ENCODE results near the gene KCNH2.

KCNH2 gene

DNA sequence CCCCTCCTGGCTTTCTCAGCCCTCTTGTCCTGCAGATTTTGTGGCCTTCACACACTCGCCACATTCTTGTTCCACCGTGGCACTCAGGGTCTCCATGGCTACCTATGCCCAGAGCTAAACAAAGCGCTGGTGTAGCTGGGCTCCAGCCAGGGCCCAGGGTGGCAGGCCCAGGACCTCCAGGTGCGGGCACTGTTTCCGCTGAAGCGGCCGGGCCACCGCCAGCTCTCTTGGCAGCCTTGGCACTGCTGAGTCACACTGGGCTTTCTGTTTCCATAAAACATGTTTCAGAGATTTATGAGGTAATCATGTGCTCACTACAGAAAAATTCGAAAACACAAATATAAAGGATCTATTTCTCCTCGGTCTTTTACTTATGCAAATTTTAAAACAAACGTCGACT is 74.5 kb downstream of the KCNH2 start:
- DNase-seq, result no peak

DNA sequence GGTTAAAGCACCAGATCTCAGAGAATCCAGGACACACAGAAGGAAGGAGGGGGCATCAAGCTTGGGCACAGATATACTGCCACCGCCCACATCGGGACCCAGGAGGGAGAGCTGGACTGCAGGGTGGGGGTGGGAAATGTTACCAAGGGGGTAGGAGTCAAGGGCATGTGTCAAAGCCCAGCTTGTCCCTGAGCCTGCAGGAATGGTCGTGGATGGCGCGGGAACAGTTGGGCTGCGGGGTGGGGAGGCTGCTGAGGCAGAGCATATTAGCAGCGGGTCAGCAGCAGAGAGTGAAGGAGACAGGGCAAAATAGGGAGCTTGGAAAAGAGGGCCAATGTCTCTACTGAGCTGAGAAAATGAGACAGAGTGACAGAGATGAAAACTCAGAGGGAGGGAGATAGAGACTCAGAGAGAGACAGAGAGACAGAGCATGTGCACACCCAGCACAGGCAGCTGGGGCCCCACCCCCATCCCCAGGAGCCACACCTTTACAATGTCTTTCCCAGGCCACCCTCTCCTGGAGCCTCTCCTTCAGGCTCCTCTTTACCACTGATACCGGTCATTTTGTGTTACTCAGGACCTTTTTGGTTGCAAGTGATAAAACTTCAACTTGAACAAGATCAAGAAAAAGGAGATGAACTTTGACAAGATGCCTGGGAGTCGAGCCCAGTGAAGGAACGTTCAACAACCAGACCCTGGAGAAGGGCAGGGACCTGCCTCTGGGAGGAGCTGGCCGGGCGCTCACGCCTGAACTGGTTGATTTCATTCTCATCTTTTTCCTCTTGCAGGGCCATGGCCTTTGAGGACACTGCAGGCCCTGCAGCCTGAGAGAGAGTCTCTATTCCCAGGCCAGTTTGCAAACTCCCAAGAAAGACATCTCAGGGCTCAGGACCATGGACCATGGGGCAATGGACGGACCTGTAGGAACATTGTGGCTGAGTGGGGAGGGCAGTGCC is 75.8 kb downstream of the KCNH2 start:
- DNase-seq, result no peak

DNA sequence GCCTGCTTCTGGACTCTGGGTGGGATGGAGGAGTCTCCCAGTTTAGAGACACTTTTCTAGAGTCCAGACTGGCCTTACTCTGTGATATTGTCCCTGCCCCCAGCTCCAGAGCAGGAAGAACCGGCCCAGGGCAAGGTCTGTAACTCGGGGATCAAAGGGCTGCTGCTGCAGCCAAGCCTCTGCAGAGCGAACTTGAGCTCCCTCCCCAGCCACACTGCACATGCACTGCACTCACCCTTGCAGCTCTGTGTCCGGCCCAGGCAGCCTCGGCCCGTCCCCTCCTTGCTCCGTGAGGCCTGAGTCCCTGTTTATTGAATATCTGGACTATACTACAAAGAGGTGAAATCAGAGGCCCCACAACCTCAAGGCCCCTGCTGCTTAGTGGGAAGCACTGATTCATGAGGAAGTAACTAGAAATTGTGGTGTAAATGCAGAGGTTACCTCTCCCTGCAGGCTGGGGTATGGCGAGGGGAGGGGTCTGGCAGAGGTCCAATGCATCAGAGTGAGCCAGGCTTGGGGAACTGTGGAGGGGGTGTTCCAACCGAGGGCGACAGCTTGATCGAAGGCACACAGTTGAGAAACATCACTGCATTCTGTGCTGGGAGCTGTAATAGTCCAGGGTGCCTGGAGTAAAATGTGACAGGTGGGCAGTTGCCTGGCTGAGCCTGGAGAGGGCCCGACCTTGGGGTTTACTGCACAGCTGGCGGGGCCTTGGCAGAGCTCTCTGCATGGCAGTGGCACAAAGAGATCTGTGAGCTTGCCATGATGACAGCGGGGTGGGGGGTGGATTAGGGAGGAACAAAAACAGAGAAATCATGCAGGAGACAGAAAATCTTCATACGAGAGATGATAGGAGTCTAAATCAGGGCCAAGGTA is 76.7 kb downstream of the KCNH2 start:
- no peak for DNase-seq

DNA sequence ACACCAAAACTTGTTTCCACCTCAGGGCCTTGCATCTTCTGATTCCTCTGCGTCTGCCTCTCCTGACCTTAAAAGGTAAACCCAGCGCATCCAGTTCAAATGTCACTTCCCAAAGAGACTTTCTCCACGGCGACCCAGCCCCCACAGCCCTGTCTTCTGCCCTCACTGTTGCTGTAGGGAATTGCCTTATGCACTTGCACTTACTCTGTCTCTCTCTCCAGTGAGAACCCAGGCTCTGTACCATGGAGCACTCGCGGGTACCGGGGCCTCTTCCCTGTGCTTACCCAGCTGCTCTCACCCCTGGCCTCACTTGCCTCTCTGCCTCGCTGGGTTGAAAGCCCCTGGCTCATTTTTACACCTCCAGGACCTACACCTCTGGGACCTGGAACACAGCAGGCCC is 77.4 kb downstream of the KCNH2 start:
- no peak for DNase-seq

DNA sequence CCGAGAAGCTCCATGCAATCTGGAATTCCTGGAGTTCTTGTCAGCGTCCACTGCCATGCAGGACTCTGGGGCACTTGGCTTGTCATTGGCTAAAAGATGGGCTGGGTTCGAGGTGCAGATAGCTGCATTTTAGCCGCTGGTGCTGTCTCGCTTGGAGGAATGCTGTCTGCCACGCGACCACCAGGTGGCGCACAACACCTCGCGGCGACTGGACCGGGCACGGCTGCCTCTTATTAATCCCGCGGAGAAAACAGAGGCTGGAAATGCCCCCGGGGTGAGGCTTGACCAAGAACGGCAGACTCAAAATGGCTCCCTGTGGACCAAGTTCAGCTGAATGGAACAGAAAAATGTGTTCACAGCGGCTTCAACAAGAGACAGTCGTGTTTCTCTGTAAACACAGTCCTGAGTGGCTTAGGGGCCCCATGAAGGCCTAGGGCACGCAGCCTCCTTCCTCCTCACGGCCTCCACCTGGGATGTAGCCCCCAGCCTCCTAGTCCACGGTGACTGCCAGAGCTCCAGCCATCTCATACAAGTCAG is 79.6 kb downstream of the KCNH2 start:
- DNase-seq, result peak; percentile 16 to 81 (median 64)

DNA sequence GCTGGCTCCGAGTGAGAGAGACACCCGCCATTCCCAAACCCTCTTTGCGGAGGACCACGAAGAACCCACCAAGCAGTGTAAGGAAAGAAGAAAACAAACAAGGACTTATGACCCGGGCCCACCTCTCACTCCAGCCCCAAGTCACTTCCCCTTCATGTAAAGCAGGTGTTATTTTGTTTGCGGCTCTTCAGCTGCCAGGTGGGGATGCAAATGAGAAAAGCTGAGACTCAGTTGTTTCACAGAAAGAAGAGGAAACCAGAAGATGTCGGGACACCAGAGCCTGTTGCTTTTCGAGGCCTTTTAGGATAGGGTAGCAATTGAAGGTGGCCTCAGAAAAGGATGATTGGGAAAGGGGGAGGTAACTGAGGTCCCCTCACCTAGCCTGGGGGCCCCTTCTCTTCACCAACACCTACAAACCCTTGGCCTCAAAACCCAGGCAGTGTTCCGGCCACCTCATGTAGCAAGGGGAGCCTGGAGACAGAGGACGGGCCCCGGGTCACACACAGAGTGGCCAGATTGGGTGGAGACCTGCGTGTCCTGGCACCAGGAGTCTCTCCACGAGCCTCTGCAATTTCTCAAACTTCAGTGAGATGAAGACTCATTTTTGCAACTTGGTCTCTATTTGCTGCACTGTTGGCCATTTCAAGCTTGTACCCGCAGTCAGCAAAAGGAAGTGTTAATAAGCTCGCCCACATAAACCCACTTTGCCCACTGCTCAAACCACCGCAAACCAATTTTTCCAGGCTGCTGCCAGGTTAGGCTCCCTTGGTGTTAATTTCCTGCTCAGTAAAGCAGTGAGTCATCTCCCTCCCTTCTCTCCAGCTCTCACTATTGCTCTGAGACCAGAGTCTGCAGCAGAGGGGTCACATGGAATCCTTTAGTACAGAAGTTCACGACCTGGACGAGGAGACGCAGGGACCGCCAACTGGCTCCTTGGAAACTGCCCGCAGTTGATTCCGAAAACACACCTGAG is 80.3 kb downstream of the KCNH2 start:
- DNase-seq, result no peak

DNA sequence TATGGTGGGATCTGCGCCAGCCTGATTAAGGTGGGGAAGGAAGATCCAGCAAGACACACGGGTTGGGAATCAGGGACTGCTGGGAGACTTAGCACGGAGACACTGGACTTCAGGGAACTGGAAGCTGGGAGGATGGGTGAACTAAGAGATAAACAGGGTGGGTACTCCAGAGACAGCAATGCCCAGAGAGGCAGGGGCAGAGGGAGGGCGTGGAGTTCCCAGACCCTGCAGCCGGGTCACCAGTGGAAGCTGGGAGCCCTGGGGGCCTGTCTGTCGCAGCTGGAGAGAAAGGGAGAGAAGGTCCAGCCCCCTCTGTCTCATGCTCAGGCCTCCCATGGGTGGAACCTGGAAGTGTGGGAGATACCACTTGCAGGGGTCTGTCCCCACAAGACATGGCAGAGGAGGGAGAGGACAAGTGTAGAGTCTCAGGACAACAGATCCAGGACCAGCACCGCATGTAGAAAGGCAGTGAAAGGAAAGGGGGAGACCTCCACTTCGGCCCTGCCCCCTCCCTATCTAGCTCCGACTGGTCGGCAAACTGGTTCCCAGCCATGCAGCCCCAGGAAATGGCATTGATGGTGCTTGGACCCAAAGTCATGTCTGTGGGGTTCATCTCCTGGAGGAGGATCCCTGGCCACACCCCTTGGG is 81.4 kb downstream of the KCNH2 start:
- no peak for DNase-seq

DNA sequence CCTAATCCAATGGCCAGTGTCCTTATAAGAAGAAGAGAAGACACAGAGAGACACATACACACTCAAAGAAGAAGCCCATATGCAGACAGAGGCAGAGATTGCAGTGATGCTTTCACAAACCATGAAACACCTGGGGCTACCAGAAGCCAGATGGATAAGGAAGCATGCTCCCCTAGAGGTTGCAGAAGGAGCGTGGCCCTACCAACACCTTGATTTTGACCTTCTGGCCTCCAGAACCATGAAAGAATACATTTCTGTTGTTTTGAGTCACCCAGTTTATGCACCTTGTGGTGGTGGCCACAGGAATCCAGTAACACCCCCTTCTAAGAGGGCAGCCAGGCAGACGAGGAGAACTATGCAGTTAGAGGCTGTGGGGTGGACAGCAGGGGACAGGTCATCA is 82.3 kb downstream of the KCNH2 start:
- no peak for DNase-seq

Measured in stimulated activated naive CD4-positive, alpha-beta T cell (primary cell).